ENCODE data around the gene CATSPERD.

DNA sequence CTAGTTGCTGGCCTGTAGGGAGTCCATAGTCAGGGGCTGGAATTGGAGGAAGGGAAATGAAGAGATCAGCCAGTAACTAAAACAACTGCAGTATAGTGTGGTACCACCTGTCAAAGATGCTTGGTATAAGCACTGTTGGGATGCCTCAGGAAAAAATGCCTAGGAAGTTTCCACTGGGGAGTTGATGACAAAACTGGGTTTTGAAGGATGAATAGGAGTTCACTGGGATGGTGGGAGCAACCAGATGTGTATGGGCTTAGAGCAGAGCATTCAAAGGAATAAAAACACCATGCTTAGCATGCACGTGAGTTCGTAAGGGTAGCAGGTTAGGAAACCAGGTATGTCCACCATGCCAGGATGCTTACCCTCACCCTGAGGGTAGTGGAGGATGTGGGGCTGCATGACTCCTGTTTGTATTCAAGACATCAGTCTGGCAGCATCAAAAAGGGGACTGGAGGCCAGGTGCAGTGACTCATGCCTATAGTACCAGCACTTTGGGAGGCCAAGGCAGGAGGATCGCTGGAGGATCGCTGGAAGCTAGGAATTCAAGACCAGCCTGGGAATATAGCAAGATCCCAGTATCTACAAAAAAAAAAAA lies 7.1 kb downstream of the CATSPERD start:
- TF ChIP-seq EZH2 (IDR thresholded peaks at IDR 0.05) = no peak
- TF ChIP-seq, protein P1, sequence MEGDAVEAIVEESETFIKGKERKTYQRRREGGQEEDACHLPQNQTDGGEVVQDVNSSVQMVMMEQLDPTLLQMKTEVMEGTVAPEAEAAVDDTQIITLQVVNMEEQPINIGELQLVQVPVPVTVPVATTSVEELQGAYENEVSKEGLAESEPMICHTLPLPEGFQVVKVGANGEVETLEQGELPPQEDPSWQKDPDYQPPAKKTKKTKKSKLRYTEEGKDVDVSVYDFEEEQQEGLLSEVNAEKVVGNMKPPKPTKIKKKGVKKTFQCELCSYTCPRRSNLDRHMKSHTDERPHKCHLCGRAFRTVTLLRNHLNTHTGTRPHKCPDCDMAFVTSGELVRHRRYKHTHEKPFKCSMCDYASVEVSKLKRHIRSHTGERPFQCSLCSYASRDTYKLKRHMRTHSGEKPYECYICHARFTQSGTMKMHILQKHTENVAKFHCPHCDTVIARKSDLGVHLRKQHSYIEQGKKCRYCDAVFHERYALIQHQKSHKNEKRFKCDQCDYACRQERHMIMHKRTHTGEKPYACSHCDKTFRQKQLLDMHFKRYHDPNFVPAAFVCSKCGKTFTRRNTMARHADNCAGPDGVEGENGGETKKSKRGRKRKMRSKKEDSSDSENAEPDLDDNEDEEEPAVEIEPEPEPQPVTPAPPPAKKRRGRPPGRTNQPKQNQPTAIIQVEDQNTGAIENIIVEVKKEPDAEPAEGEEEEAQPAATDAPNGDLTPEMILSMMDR (IDR thresholded peaks at IDR 0.05) = no peak
